Adipose tissue (tissue), 3 donors: ENCODE results near the gene ZNF724. TPM values are rescaled to one million over a fixed set of nuclear protein-coding genes. Genes with fewer than 3 reads are reported as not detected.
"Not testable (repeated sequence)": the region's sequence is repeated elsewhere in the genome, so short reads cannot be mapped to it uniquely, and the experiment has no call there.

Experiments used
- H3K27ac ChIP-seq: one replicate; pipeline ENCODE4 v1.5.1; 2013; ENCODE audit warnings: low read depth, low read length
- WGBS, 3 donors: extraction: QIAGEN DNeasy Blood & Tissue Kit; methylation state at CpG; one replicate each; pipeline ENCODE4 v1.1.7; 2013; 5-methylcytosine and 5-hydroxymethylcytosine counted together
- polyA plus RNA-seq, 3 donors: library from polyadenylated mRNA; stranded (reverse); fragments of 200-250 nt; gene quantifications; one replicate each; pipeline ENCODE4 v1.2.3, GENCODE V29; 2013
- donor health status: healthy with polysubstance abuse.
- donor health status: Bipolar disorder and iron deficiency.
- donor health status: healthy.

Gene ZNF724
- polyA plus RNA-seq, 3 donors = 0.24 TPM; not detected in 1

DNA sequence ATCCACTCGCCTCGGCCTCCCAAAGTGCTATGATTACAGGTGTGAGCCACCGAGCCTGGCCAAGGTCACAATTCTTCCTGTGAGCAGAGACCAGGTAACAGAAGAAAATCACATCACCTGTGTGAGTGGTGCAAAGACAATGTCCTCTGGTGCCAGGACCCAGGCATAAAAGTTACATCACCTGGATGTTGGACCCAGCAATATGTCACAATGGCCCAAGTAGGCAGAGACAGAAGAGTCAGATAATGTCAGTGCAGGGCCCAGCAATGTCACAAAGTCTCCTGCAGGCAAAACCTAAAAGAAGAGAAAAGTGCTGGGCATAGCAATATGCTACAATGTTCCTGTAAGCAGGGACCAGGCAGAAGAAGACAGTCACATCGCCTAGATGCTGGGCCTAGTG lies 5.5 kb upstream of the ZNF724 start:
- WGBS, 3 donors = 91 to 95% (median 92%) methylated on average over 4 of the region's 4 CpGs
- H3K27ac ChIP-seq = no peak overlapping the region

DNA sequence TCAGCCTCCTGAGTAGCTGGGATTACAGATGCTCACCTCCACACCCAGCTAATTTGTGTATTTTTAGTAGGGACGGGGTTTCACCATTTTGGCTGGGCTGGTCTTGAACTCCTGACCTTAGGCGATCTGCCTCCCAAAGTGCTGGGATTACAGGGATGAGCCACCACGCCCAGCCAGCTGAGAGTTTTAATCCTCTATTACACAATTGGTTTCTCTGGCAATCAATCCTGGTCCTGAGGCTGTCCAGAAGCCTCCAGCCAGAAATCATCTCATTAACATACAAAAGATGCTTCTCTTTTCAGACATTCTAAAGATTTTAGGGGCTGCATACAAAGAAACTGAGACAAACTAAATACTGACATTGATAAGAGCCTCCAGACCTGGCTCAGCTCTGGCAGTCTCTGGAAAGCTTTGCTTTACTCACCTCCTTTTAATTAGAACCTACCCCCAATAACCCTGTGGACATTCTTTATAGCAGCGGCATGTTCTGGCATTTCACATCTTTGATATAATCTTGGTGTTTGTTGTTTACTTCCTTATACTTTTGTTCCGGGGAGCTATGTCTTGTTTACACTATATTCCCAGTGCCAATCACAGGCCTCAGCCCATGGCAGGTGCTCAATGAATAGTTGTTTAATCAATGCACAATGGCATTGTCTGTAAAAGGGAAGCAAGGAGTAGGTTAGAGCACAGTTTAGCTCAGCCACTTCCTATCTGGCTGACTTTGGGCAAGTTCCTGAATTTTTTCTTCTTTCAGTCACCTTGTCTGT lies 4.1 kb upstream of the ZNF724 start:
- no peak overlapping the region for H3K27ac ChIP-seq
- WGBS, 3 donors = 28 to 63% (median 52%) methylated on average over 5 of the region's 5 CpGs

DNA sequence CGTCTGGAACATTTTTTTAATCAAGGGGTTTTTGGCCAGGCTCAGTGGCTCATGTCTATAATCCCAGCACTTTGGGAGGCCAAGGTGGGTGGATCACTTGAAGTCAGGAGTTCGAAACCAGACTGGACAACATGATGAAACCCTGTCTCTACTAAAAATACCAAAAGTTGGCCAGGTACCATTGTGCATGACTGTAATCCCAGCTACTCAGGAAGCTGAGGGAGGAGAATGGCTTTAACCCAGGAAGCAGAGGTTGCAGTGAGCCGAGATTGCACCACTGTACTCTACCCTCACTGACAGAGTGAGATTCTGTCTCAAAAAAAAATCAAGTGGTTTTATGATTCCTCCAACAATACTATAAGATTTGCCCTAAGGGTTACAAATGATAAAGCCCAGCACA lies 3.1 kb upstream of the ZNF724 start:
- WGBS, 3 donors = 51 to 71% (median 57%) methylated on average over 3 of the region's 3 CpGs
- not testable (repeated sequence) for H3K27ac ChIP-seq

DNA sequence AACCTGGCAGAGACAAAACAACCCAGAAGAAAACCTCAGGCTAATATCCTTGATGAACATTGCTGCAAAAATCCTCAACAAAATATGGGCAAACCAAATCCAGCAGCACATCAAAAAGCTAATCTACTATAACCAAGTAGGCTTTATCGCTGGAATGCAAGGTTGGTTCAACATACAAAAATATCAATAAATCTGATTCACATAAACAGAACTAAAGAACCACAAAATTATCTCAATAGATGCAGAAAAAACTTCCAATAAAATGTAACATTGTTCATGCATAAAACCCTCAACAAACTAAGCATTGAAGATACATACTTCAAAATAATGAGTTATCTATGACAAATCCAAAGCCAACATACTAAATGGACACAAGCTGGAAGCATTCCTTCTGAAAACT lies 8.8 kb downstream of the ZNF724 start:
- no peak overlapping the region for H3K27ac ChIP-seq
- 97 to 100% (median 100%) methylated on average over 1 of the region's 1 CpG for WGBS, 3 donors

DNA sequence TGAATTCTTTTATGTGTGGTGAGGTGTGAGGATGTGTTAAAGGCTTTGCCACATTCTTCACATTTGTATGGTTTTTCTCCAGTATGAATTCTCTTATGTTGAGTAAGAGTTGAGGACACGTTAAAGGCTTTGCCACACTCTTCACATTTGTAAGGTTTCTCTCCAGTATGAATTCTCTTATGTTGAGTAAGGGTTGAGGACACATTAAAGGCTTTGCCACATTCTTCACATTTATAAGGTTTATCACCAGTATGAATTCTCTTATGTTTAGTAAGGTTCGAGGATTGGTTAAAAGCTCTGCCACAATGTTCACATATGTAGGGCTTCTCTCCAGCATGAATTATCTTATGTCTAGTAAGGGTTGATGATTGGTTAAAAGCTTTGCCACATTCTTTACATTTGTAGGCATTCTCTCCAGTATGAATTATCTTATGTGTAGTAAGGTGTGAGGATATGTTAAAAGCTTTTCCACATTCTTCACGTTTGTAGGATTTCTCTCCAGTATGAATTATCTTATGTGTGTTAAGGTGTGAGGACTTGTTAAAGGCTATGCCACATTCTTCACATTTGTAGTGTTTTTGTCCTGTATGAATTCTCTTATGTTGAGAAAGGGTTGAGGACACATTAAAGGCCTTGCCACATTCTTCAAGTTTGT lies 27.1 kb downstream of the ZNF724 start:
- H3K27ac ChIP-seq = no peak overlapping the region
- WGBS, 3 donors = 94 to 99% (median 96%) methylated on average over 3 of the region's 3 CpGs

DNA sequence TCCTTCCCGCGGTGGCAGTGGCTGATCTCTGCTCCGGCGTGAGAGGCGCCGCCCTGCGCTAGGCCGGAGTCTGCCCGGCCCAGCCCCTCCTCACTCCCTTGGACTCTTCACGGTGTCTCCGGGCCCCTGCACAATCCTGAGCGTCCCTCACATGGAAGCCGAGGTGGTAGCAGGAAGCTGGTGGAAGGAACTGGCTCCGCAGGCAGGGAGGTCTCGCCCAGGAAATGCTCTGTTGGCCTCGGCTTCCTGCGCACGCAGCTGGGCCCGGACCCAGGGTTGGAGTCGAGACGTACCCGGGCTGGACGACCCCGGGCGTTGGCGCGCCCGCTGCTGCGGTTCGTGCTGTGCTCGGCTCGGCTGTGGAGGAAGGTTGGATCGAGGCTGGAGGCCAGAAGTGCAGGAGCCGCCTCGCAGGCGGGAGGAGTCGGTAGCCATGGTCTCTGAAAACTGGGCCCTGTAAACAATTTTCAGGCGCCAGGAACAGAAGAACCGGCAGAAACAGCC lies 46.3 kb downstream of the ZNF724 start:
- no peak overlapping the region for H3K27ac ChIP-seq
- WGBS, 3 donors = 9 to 15% (median 12%) methylated on average over 39 of the region's 39 CpGs

DNA sequence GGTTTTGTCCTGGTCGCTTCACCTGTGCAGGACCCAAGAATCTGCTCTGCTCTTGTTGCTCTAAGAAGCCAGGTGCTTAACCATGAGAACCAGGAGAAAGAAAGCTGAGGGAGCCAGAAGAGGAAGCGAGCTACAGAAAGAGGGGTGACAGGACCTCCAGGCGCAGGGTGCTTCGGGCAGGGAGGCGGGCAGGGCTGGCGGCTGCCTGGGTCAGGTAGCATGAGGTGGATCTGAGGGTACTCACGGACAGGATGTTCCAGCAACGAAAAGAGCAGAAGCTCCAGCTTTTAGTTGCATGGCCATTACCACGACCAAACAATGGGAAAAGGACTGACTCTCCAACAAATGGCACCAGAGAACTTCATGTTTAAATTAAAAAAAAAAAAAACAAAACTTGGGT lies 59.9 kb downstream of the ZNF724 start:
- 78 to 89% (median 86%) methylated on average over 9 of the region's 9 CpGs for WGBS, 3 donors
- H3K27ac ChIP-seq = no peak overlapping the region

DNA sequence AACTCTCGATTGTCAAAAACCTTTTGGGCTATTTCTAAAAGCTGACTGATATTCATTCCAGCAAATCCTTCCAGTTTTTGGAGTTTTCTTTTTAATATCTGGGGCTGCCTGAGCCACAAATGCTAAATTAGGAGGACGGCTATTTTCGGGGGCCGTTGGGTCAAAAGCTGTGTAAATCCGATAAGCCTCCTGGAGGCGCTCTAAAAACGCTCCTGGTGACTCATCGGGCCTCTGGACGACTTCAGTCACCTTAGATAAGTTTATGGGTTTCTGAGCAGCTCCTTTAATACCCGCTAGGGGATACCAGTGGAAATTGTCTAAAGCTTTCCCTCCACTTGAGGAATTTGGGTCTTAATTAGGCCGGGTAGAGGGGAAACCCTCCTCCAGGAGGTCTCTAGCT lies 66.9 kb downstream of the ZNF724 start:
- WGBS, 3 donors = 62 to 73% (median 73%) methylated on average over 11 of the region's 11 CpGs
- no peak overlapping the region for H3K27ac ChIP-seq

Other genes with a start within 250 kb of the ZNF724 start
- under 1 TPM in 2 of 3 donors, not detected in 1; 0.15 to 0.49 TPM for gene ZNF728, start 247.2 kb downstream of the ZNF724 start, polyA plus RNA-seq
- under 1 TPM in 2 of 3 donors, not detected in 1; 0.04 to 0.14 TPM for gene ZNF730, start 133.4 kb downstream of the ZNF724 start, polyA plus RNA-seq
- 10 to 100 TPM in 1 of 3 donors, 1 to 10 TPM in 2; 4.3 to 12.4 (median 4.8) TPM for gene ZNF91, start 145.1 kb upstream of the ZNF724 start, polyA plus RNA-seq